ENCODE data around the gene SLC22A23.
A peak's percentile ranks its signal among the peaks of the same experiment; 100 is the strongest.

The SLC22A23 gene

GRCh38 chr6:3230900-3231246 is 226.0 kb downstream of the SLC22A23 start:
- FAIRE-seq (no peak), DNase-seq (ENCODE audit: low spot score) (peak; percentile 35)

- no peak for FAIRE-seq
- no peak for DNase-seq (ENCODE audit: low spot score)
Observed at GRCh38 chr6:3230256-3230882, 226.5 kb downstream of the SLC22A23 start.

GRCh38 chr6:3229566-3230178 is 227.2 kb downstream of the SLC22A23 start:
- DNase-seq (ENCODE audit: low spot score) = no peak

GRCh38 chr6:3228771-3229565 is 227.9 kb downstream of the SLC22A23 start:
- DNase-seq (ENCODE audit: low spot score) = no peak
- no peak for FAIRE-seq

More at GRCh38 chr6:3229566-3230178, 227.2 kb downstream of the SLC22A23 start:
- no peak for FAIRE-seq

- DNase-seq (ENCODE audit: low spot score) (no peak), FAIRE-seq (no peak)
Observed at GRCh38 chr6:3228046-3228671, 228.7 kb downstream of the SLC22A23 start.

- DNase-seq (ENCODE audit: low spot score) (peak; percentile 73), FAIRE-seq (peak; percentile 42)
Observed at GRCh38 chr6:3227363-3228045, 229.3 kb downstream of the SLC22A23 start, which contains the start of gene TUBB2B. Gene TUBB2B (minus strand): TSS chr6:3227653. CDS start chr6:3227543, 110 bp downstream.

GRCh38 chr6:3226481-3227362 is 230.1 kb downstream of the SLC22A23 start:
- FAIRE-seq (no peak), DNase-seq (ENCODE audit: low spot score) (peak; percentile 38)

GRCh38 chr6:3226042-3226441 is 230.8 kb downstream of the SLC22A23 start:
- no peak for FAIRE-seq
- DNase-seq (ENCODE audit: low spot score) = no peak

GRCh38 chr6:3222506-3223038 is 234.3 kb downstream of the SLC22A23 start:
- FAIRE-seq = no peak
- no peak for DNase-seq (ENCODE audit: low spot score)

GRCh38 chr6:3221578-3221977 is 235.3 kb downstream of the SLC22A23 start:
- DNase-seq (ENCODE audit: low spot score) = no peak
- FAIRE-seq = no peak

GRCh38 chr6:3220366-3220765 is 236.5 kb downstream of the SLC22A23 start:
- no peak for FAIRE-seq
- DNase-seq (ENCODE audit: low spot score) = no peak
